Measurements from ENCODE around the gene USE1. TPM values are rescaled to one million over a fixed set of nuclear protein-coding genes. Genes with fewer than 3 reads are reported as not detected.

Gene USE1
- total and polyA plus RNA-seq, 2 of the 4 experiments (the other 2 are of a cell fraction) = 17.2 to 24.2 TPM

DNA sequence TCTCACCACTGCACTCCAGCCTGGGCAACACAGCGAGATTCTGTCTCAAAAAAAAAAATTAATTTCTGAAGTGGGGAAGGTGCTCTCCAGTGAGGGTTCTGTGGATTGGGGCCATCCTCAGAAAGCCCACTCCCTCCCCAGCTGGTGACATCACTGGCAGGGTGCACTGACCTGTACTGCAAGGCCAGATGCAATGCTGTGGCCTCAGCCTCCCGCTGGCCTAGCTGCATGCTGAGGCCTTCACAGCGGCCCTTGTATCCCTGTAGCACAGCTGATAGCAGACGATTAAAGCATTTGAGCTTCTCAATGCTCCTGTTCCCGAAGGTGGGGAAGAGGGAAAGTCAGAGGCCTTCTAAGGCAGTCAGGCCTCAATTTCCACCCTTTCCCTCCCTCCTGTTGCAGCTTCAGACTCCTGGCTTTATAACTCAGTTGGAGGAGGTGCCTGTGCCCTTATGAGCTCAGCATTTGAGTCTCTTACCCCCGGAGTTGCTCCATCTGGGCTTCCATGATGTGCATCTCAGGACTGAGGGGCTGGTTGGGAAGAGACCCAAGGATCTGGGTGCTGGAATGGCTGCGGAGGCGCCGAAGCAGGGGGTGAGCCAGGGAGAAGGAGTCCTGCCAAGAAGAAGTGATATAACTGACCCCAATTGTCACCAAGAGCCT, 44.1 kb downstream of the USE1 start:
- Histone ChIP-seq H2BK120ac (ENCODE audit: low read depth, low read length) (no peak overlapping the region), H2BK5ac (ENCODE audit: low read depth, low read length, poor library complexity, severe bottlenecking) (no peak overlapping the region), H3K4me2 (ENCODE audit: low read depth, low read length) (no peak overlapping the region), H2AK5ac (ENCODE audit: low read depth, low read length) (no peak overlapping the region), H2BK15ac (ENCODE audit: low read depth, low read length) (no peak overlapping the region), H3K9me1 (ENCODE audit: insufficient read depth, low read length) (peaks cover 4% of the 10 kb centered on the region), H3K23ac (ENCODE audit: low read depth, low read length) (no peak overlapping the region), H4K91ac (ENCODE audit: insufficient read depth, low read depth, low read length) (no peak overlapping the region), H3K27me3 (ENCODE audit: control insufficient read depth, insufficient read depth, low read length) (no peaks in the 10 kb centered on the region; the same call in 1 of the 2 replicates), H4K8ac (ENCODE audit: low read depth in 2 of 2, low read length in 2 of 2) (no peak overlapping the region), H3K36me3 (ENCODE audit: control insufficient read depth, insufficient read depth, low read length) (no peaks in the 10 kb centered on the region), H3K56ac (ENCODE audit: extremely low read depth, insufficient read depth, low read length) (no peak overlapping the region), H3K9me3 (ENCODE audit: control insufficient read depth, insufficient read depth, low read length) (peaks cover 10% of the 10 kb centered on the region), H4K20me1 (ENCODE audit: insufficient read depth, low read length) (0 out of 2 replicates have a peak, but pooled peaks cover 4% of the 10 kb centered on the region), H3K27ac (ENCODE audit: insufficient read depth, low read length) (no peak overlapping the region), H2BK20ac (ENCODE audit: low read depth, low read length) (no peak overlapping the region), H3K18ac (ENCODE audit: low read depth, low read length) (no peak overlapping the region), H3K4me3 (ENCODE audit: insufficient read depth, low read depth, low read length) (no peak overlapping the region), H3K9ac (ENCODE audit: low read depth, low read length) (no peak overlapping the region), H3K4me1 (ENCODE audit: control insufficient read depth, insufficient read depth, low read length) (no peaks in the 10 kb centered on the region), H3K4ac (ENCODE audit: low read depth, low read length) (no peak overlapping the region), H4K5ac (ENCODE audit: low read depth, low read length) (no peak overlapping the region), H2AFZ (replicated peaks; ENCODE audit: low read length, poor library complexity) (no peak overlapping the region), H3K14ac (replicated peaks; ENCODE audit: low read depth, low read length) (no peak overlapping the region), H2AK9ac (replicated peaks; ENCODE audit: low read depth, low read length, poor library complexity) (no peak overlapping the region), H3K79me1 (ENCODE audit: low read depth in 1 of 2, low read length in 2 of 2) (no peaks in the 10 kb centered on the region; a peak in 1 of 4 replicates)
- in situ Hi-C loops (cut with MboI; ENCODE audit: low sequenced_read_pairs) = no loop called here
- TF ChIP-seq MAFK (IDR thresholded peaks at IDR 0.05; ENCODE audit: low read depth, low read length) = no peak
- TF ChIP-seq, protein P1, sequence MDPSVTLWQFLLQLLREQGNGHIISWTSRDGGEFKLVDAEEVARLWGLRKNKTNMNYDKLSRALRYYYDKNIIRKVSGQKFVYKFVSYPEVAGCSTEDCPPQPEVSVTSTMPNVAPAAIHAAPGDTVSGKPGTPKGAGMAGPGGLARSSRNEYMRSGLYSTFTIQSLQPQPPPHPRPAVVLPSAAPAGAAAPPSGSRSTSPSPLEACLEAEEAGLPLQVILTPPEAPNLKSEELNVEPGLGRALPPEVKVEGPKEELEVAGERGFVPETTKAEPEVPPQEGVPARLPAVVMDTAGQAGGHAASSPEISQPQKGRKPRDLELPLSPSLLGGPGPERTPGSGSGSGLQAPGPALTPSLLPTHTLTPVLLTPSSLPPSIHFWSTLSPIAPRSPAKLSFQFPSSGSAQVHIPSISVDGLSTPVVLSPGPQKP (IDR thresholded peaks at IDR 0.05; ENCODE audit: borderline replicate concordance, low read depth, low read length) = no peak
- TF ChIP-seq MXI1 (IDR thresholded peaks at IDR 0.05; ENCODE audit: borderline replicate concordance, low read depth, low read length) = no peak
- no peak for TF ChIP-seq FOS (IDR thresholded peaks at IDR 0.05; ENCODE audit: low read depth, low read length)
- TF ChIP-seq POLR2A (IDR thresholded peaks at IDR 0.05; ENCODE audit: low read depth, low read length) = no peak
- TF ChIP-seq, protein P2, sequence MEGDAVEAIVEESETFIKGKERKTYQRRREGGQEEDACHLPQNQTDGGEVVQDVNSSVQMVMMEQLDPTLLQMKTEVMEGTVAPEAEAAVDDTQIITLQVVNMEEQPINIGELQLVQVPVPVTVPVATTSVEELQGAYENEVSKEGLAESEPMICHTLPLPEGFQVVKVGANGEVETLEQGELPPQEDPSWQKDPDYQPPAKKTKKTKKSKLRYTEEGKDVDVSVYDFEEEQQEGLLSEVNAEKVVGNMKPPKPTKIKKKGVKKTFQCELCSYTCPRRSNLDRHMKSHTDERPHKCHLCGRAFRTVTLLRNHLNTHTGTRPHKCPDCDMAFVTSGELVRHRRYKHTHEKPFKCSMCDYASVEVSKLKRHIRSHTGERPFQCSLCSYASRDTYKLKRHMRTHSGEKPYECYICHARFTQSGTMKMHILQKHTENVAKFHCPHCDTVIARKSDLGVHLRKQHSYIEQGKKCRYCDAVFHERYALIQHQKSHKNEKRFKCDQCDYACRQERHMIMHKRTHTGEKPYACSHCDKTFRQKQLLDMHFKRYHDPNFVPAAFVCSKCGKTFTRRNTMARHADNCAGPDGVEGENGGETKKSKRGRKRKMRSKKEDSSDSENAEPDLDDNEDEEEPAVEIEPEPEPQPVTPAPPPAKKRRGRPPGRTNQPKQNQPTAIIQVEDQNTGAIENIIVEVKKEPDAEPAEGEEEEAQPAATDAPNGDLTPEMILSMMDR (conservative IDR thresholded peaks at IDR 0.05; ENCODE audit: low read depth, low read length) = no peak
- no peak for TF ChIP-seq MAZ (IDR thresholded peaks at IDR 0.05; ENCODE audit: borderline replicate concordance, low read depth, low read length)
- no peak for TF ChIP-seq NFE2L2 (IDR thresholded peaks at IDR 0.05; ENCODE audit: low read depth, low read length)
- TF ChIP-seq CHD1 (IDR thresholded peaks at IDR 0.05; ENCODE audit: low read depth, low read length) = no peak
- no TSS peak for BruUV-seq (replicated peaks)
- dilution Hi-C loops (cut with HindIII; ENCODE audit: low sequenced_read_pairs, unreplicated experiment) = no loop called here
- no peak for DNase-seq
- WGBS, 2 experiments (ENCODE audit: extremely low coverage in 2 of 2, insufficient read length in 1 of 2) = 60% methylated on average over 1 of the region's 9 CpGs; no CpG with 5 or more reads in 1 of the 2 experiments
- no peak for ATAC-seq (ENCODE audit: low read depth)
- ChIA-PET CTCF (interaction anchor here (0.6 kb wide), 1 partner anchor 208 kb away, joined by 3 read pairs; no protein-coding TSS in a partner anchor), POLR2A (ENCODE audit: unreplicated experiment) (no interaction called here)
- intact Hi-C loops (cut with micrococcal nuclease) = no loop called here

Data from IMR-90 (cell line).